ENCODE data around the gene ZNF710. TPM values are rescaled to one million over a fixed set of nuclear protein-coding genes. Genes with fewer than 3 reads are reported as not detected.

ZNF710 gene
- total and polyA plus RNA-seq, 2 of the 8 experiments (the other 6 are each of a cell fraction or from before 2014, with no cell fraction given), result 10.5 to 24.0 TPM

DNA sequence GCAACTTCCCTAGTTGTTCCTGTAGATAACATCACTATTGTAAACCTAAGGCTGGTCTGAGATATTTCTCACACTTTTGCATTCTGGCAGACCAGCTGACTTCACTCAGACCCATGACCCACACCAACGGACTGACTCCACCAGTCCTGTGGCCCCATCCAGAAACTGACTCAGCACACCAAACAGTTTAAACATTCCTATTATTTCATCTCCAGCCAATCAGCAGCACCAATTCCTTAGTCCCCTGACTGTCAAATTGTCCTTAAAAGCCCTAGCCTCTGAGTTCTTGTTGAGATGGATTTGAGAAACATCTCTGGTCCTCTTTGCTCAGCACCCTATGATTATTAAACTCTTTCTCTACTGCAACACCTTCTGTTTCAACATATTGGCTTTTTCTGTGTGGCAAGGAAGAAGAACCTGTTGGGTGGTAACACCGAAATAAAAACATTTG is 113.4 kb downstream of the ZNF710 start:
- no peaks in the 10 kb centered on the region for H4K20me1 ChIP-seq (replicated peaks in 1 of 2; ENCODE audit: control insufficient read depth in 1 of 2, insufficient read depth in 2 of 2, low read length in 2 of 2)
- H3K4ac ChIP-seq (replicated peaks; ENCODE audit: insufficient read length, low read depth, low read length), result no peak overlapping the region
- H4K8ac ChIP-seq (ENCODE audit: extremely low read depth, insufficient read depth, low read length), result no peak overlapping the region
- no peak overlapping the region for H2AFZ ChIP-seq (ENCODE audit: low read length)
- H3K79me1 ChIP-seq (ENCODE audit: low read depth, low read length), result no peaks in the 10 kb centered on the region
- no peak for FAIRE-seq
- no peak overlapping the region for H2AK5ac ChIP-seq (ENCODE audit: low read depth, low read length)
- no peaks in the 10 kb centered on the region for H3K79me2 ChIP-seq (ENCODE audit: control insufficient read depth in 1 of 2, insufficient read depth in 2 of 2, low read length in 2 of 2)
- H3K14ac ChIP-seq (ENCODE audit: insufficient read length), result no peak overlapping the region
- H3K23ac ChIP-seq (ENCODE audit: insufficient read length), result no peak overlapping the region
- H2BK5ac ChIP-seq (ENCODE audit: low read depth, low read length), result no peak overlapping the region
- no peak overlapping the region for H3K9ac ChIP-seq (replicated peaks in 1 of 4; ENCODE audit: extremely low read depth in 1 of 4, low read depth in 3 of 4, low read length in 3 of 4)
- no peak overlapping the region for H4K91ac ChIP-seq (replicated peaks; ENCODE audit: insufficient read length, low read length)
- H2BK15ac ChIP-seq (ENCODE audit: low read length), result no peak overlapping the region
- H2BK120ac ChIP-seq (replicated peaks; ENCODE audit: low read depth, low read length), result no peak overlapping the region
- H3K9me3 ChIP-seq (ENCODE audit: insufficient read depth in 2 of 2, low read depth in 1 of 2, low read length in 1 of 2), result peaks cover 0 to 11% of the 10 kb centered on the region in 2 experiments; a peak in 3 of 4 replicates
- no peaks in the 10 kb centered on the region for H3K4me1 ChIP-seq (replicated peaks in 1 of 4; ENCODE audit: control insufficient read depth in 3 of 4, insufficient read depth in 4 of 4, low read length in 3 of 4)
- no peak overlapping the region for H3K27ac ChIP-seq (ENCODE audit: low read depth, low read length)
- no peak overlapping the region for H3K4me2 ChIP-seq (ENCODE audit: insufficient read depth in 1 of 2, low read depth in 2 of 2, low read length in 2 of 2)
- H3K18ac ChIP-seq (ENCODE audit: extremely low read depth, low read length), result no peak overlapping the region
- H3K4me3 ChIP-seq (ENCODE audit: extremely low read depth in 1 of 4, insufficient read depth in 2 of 4, low read depth in 3 of 4, low read length in 4 of 4), result no peak overlapping the region
- TF ChIP-seq NANOG (IDR thresholded peaks at IDR 0.05; ENCODE audit: insufficient read depth, low read depth, low read length, poor library complexity, severe bottlenecking), result no peak
- TF ChIP-seq GABPA (IDR thresholded peaks at IDR 0.05; ENCODE audit: borderline replicate concordance, insufficient read depth, low read length), result no peak
- no peak for TF ChIP-seq SUZ12 (IDR thresholded peaks at IDR 0.05; ENCODE audit: low read length)
- no peak for TF ChIP-seq RAD21 (IDR thresholded peaks at IDR 0.05 in 1 of 2, conservative IDR thresholded peaks at IDR 0.05 in 1 of 2; ENCODE audit: low read depth in 2 of 2, low read length in 2 of 2)
- TF ChIP-seq CHD2 (IDR thresholded peaks at IDR 0.05; ENCODE audit: low read length), result no peak
- TF ChIP-seq CREB1 (IDR thresholded peaks at IDR 0.05), result no peak
- TF ChIP-seq SIN3A (conservative IDR thresholded peaks at IDR 0.05 in 1 of 2, IDR thresholded peaks at IDR 0.05 in 1 of 2; ENCODE audit: low read depth in 1 of 2, low read length in 2 of 2), result no peak
- TF ChIP-seq EGR1 (IDR thresholded peaks at IDR 0.05; ENCODE audit: borderline replicate concordance, low read depth, low read length), result no peak
- H2BK12ac ChIP-seq (ENCODE audit: low read depth, low read length), result no peak overlapping the region
- no peaks in the 10 kb centered on the region for H3K36me3 ChIP-seq (ENCODE audit: control insufficient read depth in 2 of 4, insufficient read depth in 4 of 4, low read length in 3 of 4)
- ChIA-PET POLR2A (ENCODE audit: partially characterized antibody) (no interaction called here), CTCF (ENCODE audit: partially characterized antibody) (interaction anchor here (0.7 to 1.4 kb wide), 2 partner anchors 29 to 90 kb away, joined by 3 to 6 read pairs; no protein-coding TSS in a partner anchor)
- H4K5ac ChIP-seq (ENCODE audit: insufficient read length, low read depth, low read length), result no peak overlapping the region
- no peaks in the 10 kb centered on the region for H3K27me3 ChIP-seq (replicated peaks in 1 of 4; ENCODE audit: control insufficient read depth in 3 of 4, extremely low read depth in 1 of 4, insufficient read depth in 3 of 4, low read length in 3 of 4)
- H3K23me2 ChIP-seq (ENCODE audit: low read depth, low read length), result no peaks in the 10 kb centered on the region; the same call in 1 of the 2 replicates
- no peak overlapping the region for H2BK20ac ChIP-seq (ENCODE audit: low read length)
- no peak for DNase-seq (ENCODE audit: low read depth in 1 of 2, low spot score in 2 of 2)
- 65% methylated on average over 2 of the region's 2 CpGs; no CpG with 5 or more reads in 1 of the 2 experiments for WGBS, 2 experiments (ENCODE audit: extremely low coverage in 1 of 2, insufficient coverage in 1 of 2, insufficient read length in 1 of 2, insufficient replicate concordance in 2 of 2, low coverage in 1 of 2, low lambda C conversion rate in 2 of 2, missing lambda C conversion rate in 1 of 2)
- H3K56ac ChIP-seq (replicated peaks; ENCODE audit: insufficient read length, low read depth, low read length), result no peak overlapping the region

Measured in H1 (cell line).